ENCODE data around the gene SLC6A4.
"Not testable (repeated sequence)": the region's sequence is repeated elsewhere in the genome, so short reads cannot be mapped to it uniquely, and the experiment has no call there.

- TF ChIP-seq, protein P1, sequence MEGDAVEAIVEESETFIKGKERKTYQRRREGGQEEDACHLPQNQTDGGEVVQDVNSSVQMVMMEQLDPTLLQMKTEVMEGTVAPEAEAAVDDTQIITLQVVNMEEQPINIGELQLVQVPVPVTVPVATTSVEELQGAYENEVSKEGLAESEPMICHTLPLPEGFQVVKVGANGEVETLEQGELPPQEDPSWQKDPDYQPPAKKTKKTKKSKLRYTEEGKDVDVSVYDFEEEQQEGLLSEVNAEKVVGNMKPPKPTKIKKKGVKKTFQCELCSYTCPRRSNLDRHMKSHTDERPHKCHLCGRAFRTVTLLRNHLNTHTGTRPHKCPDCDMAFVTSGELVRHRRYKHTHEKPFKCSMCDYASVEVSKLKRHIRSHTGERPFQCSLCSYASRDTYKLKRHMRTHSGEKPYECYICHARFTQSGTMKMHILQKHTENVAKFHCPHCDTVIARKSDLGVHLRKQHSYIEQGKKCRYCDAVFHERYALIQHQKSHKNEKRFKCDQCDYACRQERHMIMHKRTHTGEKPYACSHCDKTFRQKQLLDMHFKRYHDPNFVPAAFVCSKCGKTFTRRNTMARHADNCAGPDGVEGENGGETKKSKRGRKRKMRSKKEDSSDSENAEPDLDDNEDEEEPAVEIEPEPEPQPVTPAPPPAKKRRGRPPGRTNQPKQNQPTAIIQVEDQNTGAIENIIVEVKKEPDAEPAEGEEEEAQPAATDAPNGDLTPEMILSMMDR (IDR thresholded peaks at IDR 0.05) = not testable (repeated sequence)
- TF ChIP-seq POLR2A (IDR thresholded peaks at IDR 0.05) = not testable (repeated sequence)
Observed at GRCh38 chr17:30147860-30148259, 87.6 kb downstream of the SLC6A4 start.
